Iris pigment epithelial cell (primary cell): ENCODE measurements around the gene FAM50B.

ENCODE experiments used
- DNase-seq: peaks from one replicate; pipeline ENCODE4 v3.0.0-alpha.2; 2011; ENCODE audit warnings: low read depth

Gene FAM50B

GRCh38 chr6:3873051-3873450 lies 23.9 kb downstream of the FAM50B start:
- DNase-seq: no peak

DNA sequence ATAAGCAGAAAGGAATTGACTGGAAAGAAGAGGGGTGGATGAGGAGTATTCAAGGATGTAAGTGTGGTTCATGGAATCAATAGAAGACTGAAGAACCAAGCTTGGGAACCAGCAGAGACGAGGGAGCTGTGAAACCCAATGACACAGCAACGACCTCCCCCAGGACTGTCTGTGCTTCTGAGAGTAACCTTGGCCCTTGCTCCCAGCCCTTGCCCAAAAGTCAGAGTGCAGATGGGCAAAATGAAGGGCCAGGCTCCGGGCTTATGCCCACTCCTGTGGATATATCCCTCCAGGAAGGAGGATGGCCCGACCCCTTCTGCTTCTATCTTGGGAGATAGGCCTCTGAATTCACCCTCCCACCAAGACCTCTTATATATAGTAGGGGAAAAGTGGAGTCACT lies 24.9 kb downstream of the FAM50B start:
- DNase-seq: no peak

GRCh38 chr6:3875486-3875885 lies 26.3 kb downstream of the FAM50B start:
- DNase-seq: no peak

- no peak for DNase-seq
Observed at GRCh38 chr6:3876101-3876500, 26.9 kb downstream of the FAM50B start.

DNA sequence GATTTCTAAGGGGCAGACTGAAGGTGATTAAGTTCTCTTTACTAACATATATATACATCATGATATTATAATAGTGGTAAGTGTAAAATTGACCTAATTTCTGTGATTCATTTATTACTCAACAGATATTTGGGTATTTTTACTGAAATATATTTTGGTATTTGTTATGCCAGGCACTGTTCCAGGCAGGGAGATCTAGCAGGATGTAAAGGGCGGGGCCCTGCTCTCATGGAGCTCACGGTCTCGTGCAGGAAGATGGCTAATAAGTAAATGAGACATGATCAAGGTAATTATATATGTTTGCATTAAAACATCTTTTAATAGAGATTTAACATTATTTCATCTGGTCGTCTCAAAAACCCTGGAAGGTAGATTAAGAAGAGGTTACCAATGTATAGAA lies 27.7 kb downstream of the FAM50B start:
- no peak for DNase-seq

GRCh38 chr6:3878048-3878666 lies 29.0 kb downstream of the FAM50B start:
- DNase-seq: no peak

DNA sequence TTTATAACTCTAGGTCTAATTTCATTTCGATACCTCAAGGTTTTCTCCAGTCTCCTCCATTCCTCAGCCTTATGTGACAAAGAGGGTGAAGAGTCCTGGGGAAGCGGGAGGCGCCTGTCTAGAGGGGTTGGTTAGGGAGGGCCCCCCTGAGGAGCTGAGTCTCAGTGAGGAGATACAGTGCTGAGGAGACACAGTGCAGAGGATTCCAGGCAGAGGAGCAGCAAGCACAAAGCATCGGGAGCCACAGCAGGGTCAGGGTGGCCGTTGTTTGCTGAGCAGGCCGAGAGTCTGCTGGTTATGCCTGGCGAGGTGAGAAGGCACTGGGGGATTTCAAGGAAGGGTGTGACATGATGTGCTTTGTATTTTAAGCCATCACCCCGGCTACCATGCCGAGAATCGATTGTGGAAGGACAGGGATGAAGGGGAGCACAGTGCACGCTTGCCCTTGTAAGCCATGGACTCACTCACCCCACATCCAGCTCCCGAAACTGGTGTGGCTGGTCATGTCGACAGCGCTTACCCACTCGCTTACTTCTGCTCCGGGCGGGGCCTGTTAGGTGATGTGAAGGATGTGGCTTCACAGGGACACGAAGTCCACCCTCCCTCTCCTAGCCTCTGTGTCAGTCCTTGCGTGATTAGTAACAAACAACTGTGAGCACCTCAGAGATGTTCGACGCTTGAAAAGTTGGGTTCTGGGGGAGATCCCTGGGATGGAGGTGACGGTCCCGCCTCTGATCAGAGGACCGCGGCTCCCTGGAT lies 30.2 kb downstream of the FAM50B start:
- DNase-seq: no peak

DNA sequence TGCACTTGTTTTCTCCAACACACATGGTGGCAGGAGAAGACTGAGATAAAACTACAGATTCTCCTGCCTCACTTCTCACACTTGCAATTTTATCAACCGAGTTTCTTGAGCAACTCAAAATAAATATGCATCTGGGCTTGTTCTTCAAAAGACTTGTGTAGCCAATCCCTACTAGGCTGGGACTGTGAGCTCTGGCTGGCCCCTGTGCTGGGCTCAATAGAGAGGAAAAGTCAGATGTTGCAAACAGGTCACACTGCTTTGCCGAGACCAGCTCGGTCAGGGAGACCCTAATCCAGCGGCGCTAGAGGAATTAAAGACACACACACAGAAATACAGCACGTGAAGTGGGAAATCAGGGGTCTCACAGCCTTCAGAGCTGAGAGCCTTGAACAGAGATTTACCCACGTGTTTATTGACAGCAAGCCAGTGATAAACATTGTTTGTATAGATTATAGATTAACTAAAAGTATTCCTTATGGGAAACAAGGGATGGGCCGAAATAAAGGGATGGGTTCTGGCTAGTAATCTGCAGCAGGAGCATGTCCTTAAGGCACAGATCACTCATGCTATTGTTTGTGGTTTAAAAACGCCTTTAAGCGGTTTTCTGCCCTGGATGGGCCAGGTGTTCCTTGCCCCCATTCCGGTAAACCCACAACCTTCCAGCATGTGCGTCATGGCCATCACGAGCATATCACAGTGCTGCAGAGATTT lies 32.7 kb downstream of the FAM50B start:
- DNase-seq: no peak

DNA sequence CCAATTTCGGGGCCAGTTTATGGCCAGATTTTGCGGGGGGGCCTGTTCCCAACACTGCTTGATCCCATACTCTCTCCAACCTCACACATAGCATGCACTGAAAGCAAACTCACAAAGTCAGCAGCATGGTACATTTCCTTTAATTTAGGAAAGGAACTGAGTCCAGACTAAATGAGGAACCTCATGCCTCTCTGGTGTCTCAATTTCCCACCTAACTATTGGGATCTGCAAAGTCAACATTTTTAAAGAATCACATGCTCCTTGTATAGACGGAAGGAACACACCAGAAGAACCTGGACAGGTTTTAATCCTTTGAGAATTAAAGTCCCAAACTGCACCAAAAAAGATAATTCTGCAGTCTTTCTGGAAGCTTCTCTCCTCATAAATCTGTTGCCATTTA lies 33.3 kb downstream of the FAM50B start:
- DNase-seq: no peak

GRCh38 chr6:3882866-3883265 lies 33.7 kb downstream of the FAM50B start:
- peak; percentile 34 for DNase-seq

DNA sequence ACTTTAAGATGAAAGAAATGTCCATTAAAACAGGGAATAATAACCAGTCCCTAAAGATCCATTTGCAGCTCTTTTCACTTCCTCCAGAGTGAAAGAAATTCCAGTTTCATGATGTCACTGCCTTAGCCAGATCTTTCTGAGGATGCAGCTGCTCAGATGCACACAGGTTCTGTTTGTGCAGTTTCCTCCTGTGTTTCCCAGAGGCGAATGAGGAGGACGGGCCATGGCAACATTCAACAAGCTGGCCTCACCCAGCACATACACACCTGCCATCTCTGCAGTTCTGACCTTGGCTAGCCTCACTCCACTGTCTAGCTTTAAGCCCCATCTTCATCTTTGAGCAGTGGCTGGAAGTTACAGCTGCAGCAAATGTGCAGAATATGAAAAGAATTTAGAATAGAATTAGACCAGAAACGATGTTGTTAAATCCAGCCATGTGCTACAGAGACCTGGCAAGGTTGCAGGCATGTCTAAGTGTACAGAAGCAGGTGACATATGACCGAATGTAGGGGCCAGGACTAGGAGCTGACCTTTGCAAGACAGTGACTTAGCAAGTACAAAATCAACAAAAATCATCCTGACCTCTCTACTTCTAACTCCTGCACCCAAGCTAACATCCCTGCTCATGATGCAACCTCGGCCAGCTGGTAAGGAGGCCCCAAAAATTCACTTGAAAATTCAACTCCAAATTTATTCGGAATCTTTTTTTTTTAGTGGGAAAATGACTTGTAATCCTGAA lies 35.0 kb downstream of the FAM50B start:
- DNase-seq: peak; percentile 65

- no peak for DNase-seq
Observed at GRCh38 chr6:3885262-3886036, 36.3 kb downstream of the FAM50B start.

- peak; percentile 56 for DNase-seq
Observed at GRCh38 chr6:3887150-3887700, 38.1 kb downstream of the FAM50B start.

GRCh38 chr6:3888153-3888957 lies 39.2 kb downstream of the FAM50B start:
- DNase-seq: no peak

- no peak for DNase-seq
Observed at GRCh38 chr6:3890047-3890446, 40.9 kb downstream of the FAM50B start.

- no peak for DNase-seq
Observed at GRCh38 chr6:3891883-3892282, 42.7 kb downstream of the FAM50B start.

DNA sequence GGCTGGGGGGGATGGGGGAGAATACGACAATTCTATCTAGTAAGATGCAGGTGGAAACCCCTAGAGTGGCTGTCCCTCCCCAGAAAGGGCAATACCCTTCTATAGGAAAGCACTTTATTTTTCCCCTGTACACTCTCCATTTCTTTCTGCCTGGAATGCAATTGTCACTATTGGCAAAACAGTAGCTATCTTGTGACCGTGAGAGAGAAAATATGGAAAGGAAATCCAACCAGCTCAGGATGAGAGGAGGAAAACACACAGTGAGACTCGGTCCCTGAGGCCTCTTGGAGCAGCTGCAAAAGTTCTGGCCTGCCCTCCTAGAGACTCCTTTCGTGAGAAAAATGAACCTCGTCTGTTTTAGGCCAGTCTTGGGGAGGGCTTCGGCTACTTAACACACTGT lies 43.4 kb downstream of the FAM50B start:
- no peak for DNase-seq

DNA sequence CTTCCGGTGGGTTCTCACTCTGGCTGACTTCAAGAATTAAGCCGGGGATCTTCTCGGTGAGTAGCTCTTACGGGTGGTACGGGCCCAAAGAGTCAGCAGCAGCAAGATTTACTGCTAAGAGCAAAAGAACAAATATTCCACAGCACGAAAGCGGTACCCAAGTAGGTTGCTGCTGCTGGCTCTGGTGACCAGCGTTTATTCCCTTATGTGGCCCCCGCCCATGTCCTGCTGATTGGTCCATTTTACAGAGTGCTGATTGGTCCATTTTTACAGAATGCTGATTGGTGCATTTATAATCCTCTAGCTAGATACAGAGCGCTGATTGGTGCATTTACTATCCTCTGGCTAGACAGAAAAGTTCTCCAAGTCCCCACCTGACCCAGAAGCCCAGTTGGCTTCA lies 44.3 kb downstream of the FAM50B start:
- no peak for DNase-seq

DNA sequence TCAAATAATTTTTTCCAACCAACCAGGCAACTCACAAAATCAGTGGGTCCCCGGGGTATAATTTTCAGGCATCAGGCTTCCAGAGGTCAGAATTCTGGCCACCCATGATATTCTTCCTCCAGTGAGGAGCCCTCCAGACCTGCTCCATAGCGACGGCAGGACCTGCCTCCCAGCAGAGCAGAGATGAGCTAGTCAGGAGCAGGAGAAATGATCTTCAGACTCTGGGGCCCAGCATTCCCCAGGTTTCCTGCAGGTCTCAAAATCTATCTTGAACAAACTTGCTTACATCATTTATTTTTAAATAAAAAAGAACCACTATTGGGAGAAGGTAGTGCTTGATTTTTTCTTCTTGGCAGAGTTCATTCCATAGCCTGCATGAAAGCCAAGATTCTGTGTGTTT lies 44.7 kb downstream of the FAM50B start:
- no peak for DNase-seq

DNA sequence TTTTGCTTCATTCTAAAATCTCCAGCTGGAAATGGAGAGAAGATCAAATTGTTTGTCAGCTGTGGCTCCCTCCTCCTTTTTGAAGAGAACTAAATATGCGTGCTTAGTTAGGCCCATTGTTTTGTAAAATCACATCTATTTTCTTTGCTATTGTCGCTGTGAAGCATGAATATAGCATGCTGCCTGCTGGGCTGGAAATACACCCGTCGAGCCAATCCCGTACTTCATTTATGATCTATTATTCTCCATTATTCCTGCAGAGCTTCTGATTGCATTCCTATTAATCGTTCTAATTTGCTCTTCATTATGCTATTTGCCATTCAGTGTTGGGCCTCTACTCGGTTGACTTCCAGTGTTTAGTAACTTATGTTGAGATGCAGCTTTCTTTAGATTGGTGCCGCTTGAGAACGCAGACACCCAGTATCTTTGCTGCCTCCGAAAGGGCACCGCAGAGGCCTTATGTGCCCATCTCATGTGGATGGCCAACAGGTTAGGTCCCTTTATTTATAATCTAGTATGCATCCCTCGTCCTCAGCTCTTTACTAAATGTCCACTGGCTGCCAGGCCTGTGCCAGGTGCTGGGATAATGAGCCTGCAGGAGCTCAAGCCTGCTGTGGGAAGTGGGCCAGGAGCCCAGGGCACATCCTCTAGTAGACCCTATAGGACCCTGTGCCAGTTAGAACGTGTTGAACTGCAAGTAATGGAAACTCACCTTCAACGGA lies 45.6 kb downstream of the FAM50B start:
- DNase-seq: no peak
